HUDEP-2 (cell line): ENCODE results near the gene MYPN.
A peak's percentile ranks its signal among the peaks of the same experiment; 100 is the strongest.
"Not testable (repeated sequence)": the region's sequence is repeated elsewhere in the genome, so short reads cannot be mapped to it uniquely, and the experiment has no call there.

Experiments
- DNase-seq, 76 experiments: peaks; one replicate each; lab custom pipeline; 2025; ENCODE audit not compliant: unreplicated experiment in 76 of 76; lab: John Stamatoyannopoulos, UW

Gene MYPN, protein sequence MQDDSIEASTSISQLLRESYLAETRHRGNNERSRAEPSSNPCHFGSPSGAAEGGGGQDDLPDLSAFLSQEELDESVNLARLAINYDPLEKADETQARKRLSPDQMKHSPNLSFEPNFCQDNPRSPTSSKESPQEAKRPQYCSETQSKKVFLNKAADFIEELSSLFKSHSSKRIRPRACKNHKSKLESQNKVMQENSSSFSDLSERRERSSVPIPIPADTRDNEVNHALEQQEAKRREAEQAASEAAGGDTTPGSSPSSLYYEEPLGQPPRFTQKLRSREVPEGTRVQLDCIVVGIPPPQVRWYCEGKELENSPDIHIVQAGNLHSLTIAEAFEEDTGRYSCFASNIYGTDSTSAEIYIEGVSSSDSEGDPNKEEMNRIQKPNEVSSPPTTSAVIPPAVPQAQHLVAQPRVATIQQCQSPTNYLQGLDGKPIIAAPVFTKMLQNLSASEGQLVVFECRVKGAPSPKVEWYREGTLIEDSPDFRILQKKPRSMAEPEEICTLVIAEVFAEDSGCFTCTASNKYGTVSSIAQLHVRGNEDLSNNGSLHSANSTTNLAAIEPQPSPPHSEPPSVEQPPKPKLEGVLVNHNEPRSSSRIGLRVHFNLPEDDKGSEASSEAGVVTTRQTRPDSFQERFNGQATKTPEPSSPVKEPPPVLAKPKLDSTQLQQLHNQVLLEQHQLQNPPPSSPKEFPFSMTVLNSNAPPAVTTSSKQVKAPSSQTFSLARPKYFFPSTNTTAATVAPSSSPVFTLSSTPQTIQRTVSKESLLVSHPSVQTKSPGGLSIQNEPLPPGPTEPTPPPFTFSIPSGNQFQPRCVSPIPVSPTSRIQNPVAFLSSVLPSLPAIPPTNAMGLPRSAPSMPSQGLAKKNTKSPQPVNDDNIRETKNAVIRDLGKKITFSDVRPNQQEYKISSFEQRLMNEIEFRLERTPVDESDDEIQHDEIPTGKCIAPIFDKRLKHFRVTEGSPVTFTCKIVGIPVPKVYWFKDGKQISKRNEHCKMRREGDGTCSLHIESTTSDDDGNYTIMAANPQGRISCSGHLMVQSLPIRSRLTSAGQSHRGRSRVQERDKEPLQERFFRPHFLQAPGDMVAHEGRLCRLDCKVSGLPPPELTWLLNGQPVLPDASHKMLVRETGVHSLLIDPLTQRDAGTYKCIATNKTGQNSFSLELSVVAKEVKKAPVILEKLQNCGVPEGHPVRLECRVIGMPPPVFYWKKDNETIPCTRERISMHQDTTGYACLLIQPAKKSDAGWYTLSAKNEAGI (N-terminal part only)

DNA sequence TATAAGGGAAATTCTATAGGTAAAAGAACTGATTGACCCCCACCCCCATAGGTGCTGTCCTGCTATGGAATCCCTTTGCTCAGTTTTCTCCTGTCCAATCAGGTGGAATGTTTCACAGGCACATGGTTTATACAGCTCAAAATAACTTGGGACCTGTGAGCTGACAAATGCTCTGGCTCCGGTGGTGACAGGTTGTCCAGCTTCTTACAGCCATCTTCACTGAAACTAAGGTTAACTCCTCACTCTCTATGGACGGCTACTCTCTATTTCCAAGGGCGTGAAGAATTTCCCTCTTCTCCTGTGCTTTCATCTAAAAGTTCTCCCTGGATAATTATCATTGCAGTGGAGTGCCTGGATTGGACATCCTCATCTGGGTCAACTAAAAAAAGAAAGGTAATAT, at the start of gene MYPN:
TSS of gene MYPN (plus strand) at position 158 of the 400 bp plus-strand sequence. CDS start 11,951 bp downstream, outside the sequence.
- no peak for DNase-seq

DNA sequence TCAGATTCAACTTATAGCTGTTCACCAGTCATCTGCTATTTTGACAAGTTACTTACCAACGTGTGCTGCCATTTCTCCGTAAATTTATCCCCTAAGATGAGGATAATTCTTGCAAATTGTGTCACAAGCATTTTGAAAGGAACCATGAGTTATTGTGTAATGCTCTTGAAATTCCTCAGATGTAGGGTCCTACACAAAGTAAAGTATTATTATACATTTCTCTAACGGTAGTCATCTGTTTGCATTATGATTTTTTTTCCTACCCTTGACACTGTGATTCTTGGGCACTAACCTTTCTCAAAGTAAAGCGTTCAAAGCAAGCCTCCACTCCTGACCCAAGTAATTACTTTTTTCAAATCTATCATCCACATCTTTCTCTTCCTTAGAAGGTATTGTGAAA, 42.3 kb upstream of the MYPN start:
- DNase-seq = no peak

DNA sequence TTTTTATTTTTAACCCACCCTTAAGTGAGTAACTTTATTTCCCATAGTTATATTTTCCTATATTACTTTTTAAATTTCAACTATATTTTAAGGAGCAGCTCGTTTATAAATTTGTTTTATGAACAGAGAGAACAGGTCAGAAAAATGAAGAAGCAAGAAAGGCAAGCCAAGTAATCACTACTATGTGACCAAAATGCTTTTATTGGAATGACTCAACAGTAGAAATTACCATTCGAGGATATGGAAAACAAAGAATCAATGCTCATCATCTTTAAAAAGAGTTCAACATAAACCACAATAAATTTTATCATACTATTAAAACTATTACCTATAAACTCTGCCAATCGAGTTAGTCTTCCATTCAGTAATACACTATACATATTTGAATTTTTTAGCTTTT, 41.8 kb upstream of the MYPN start:
- DNase-seq = no peak

DNA sequence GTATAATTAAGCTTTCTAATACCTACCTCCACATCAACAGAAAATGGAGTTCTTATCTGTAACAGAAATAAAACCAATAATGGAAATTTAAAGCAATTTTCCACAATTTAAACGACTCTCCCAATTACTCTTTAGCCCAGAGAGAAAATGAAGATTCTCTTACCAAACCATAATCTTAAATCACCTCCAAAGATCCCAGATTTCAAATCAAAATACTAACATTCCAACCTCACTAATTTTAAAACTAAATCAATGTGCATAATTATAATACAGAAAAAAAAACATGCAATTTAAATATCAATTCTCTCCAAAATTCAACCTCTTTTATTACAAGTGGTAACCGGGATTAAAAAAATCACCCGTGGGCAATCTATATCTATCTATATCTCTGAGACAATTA, 35.7 kb upstream of the MYPN start:
- DNase-seq = no peak

DNA sequence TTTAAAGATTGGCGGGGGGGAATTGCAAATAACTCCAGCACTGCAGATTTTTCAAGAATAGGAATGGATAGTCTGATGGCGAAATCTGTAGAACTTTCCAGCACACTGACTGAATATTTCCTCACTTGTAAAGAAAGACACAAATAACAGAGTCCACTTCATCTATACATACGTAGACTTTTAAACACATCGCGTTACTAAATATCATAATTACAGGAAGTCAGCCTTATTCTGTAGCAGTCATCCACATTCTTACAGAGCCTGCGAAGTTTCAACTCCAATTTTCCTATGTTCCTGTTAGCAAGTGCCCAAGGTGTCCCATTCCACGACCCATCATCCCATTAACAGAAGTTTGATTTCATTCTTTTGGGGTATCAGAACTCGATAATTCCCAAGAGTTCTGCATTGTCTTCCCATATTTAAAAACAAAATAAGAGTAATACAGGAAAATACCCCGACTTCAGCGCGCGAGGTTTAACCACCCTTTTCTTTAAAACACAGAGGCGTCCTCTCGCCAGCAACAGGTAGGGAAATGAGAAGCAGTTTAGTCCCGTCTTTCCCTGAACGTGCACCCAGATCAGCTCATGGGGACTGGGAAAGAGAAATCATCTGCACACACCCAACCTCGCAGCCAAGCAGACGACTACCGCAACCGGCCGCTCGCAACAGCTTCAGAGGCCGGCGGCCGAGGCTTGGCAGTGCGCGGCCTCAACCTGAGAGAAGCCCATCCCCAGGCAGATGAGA, 35.1 kb upstream of the MYPN start:
- DNase-seq = peak in 9 of 76 experiments; percentile 25 to 56 (median 46)

DNA sequence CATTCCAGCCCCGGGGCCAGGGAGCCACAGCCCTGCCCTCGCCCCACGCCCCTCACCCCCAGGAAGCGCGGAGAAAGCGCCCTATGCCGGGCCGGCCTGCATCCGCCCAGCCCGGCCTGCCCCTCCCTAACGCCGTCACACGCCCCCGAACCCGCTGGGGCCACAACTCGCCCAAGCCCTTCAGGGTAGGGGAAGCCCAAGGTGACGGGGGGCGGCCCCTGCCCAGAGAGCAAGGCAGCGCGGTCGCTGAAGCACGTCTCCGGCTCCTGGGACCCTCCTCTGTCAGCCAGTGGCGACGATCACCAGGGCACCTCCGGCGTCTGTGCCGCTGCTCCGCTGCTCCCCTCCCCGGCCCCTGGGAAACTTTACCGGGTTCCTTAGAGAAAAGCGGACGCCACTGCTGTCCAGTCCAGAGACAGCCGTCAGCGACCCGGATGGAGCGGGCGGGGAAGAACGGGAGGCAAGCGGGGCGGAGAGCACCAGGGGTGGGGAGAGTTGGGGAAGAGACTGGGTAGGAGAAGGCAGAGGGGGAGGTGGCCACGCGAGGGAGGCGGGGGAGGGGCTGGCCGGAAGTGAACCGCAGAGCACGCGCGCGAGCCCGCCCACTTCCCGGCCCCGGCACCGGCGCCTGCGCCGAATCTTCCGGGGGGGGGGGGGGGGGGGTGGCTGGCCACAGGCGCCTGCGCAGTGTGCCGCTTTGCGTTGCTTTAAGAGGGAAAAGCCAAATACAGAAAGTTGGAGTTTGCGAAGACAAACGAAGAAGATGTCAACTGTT, 34.3 kb upstream of the MYPN start, which contains the start of gene HERC4:
TSS of gene HERC4 (minus strand) at position 509 of the 775 bp plus-strand sequence. CDS start 2,175 bp downstream, outside the sequence.
- peak; percentile 3 to 91 (median 80) for DNase-seq

DNA sequence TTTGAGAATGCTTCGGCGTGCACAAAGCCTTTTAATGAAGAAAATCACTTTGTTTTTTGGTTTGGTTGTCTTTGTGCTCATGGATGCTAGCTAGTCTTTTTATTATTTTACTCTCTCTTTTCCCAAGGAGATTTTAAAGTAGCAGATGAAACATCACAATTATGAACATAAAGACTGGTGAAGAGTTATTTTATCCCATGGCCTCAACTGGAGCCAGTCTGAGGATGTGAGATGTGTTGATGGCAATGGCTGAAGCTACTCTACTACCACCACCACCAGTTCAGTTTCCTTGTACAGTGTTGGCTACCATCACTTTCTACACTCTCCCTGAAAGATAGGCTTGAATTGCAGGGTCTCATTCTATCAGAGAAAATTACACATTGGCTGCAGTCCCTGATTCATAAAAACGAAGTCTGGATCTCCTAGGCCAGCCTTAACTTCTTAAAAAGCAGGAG, 33.7 kb upstream of the MYPN start:
- DNase-seq = peak in 1 of 76 experiments; percentile 18

DNA sequence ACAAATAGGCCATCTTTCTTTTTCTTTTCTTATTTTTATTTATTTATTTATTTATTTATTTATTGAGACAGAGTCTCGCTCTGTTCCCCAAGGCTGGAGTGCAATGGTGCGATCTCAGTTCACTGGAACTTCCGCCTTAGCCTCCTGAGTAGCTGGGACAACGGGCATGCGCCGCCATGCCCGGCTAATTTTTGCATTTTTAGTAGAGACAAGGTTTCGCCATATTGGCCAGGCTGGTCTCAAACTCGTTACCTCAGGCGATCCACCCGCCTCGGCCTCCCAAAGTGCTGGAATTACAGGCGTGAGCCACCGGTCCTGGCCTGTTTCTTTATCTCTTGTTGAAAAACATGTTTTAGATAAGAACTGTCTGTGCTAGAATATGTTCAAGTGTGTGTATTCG, 33.2 kb upstream of the MYPN start:
- not testable (repeated sequence) for DNase-seq

DNA sequence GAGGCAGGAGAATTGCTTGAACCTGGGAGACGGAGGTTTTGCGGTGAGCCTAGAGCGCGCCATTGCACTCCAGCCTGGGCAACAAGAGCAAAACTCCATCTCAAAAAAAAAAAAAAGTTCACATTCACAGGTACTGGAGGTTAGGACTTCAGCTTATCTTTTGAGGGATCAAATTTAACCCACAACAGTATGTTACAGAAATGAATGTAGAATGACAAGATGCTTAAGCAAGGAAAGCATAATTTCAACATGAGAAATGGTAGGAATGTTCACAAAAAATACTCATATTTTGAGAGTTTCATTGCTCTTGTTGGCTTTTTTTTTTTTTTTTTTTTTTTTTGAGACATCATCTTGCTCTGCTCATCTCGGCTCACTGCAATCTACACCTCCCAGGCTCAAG, 32.3 kb upstream of the MYPN start:
- no peak for DNase-seq

DNA sequence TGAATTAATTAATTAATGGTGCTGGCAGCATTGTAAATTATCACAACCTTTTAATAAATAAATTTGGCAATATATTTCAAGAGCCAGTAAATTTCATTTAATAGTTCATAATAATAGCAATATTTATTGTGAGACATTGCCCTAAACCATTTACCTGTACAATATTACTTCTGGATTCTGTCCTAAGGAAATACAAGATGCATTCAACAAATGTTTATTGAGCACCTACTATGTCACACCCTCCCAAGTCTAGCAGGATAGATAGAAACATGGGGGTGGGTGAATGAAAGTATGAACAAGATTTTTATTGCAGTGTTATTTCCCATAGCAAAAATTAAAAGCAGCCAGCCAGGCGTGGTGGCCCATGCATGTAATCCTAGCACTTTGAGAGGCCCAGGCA, 29.9 kb upstream of the MYPN start:
- DNase-seq = no peak

DNA sequence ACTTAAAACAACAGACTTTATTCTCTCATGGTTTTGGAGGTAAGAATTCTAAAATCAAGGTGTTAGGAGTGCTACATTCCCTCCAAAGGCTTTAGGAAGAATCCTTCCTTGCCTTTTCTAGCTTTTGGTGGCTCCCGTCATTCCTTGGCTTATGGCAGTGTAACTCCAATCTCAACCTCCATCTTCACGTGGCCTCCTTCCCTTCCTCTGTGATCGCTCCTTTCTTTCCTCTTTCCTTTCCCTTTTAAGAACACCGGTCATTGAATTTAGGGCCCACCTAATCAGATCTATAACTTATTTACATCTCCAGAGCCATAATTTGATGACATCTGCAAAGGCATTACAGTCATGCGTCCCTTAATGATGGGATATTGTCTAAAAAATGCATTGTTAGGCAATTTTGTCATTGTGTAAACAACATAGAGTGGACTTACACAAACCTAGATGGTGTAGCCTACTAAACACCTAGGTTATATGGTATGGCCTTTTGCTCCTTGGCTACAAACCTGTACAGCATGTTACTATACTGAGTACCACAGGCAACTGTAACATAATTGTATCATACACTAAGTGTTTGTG, 28.3 kb upstream of the MYPN start:
- DNase-seq = no peak

DNA sequence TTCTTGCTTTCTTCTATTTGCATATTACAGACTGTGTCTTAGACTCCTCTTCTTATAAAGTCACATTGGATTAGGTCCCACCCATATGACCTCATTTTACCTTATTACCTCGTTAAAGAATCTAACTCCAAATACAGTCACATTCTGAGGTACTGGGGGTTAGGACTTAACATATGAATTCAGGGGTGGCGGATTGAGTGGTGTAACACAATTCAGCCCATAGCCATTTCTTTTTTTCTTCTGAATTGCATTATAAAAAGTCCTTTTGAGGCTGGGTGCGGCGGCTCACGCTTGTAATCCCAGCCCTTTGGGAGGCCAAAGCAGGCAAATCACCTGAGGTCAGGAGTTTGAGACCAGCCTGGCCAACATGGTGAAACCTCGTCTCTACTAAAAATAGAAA, 27.4 kb upstream of the MYPN start:
- no peak for DNase-seq

DNA sequence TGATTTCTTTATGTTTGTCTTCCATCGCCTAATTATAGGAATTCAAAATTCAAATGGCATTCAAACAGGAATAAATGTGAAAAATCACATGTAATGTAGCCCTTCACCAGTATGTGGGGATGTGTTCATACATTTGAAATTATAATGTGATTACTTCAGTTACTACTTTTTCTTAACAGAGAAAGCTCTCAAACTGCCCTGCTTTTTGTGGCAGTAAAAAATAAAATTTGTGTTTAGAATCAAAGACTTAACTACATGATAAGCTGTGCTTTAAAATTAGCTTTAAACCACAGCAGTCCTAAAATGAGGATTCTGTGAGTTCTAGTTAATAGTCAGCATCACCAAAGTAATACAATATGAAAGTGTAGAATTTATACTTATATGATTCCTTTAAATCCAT, 26.4 kb upstream of the MYPN start:
- DNase-seq = no peak

DNA sequence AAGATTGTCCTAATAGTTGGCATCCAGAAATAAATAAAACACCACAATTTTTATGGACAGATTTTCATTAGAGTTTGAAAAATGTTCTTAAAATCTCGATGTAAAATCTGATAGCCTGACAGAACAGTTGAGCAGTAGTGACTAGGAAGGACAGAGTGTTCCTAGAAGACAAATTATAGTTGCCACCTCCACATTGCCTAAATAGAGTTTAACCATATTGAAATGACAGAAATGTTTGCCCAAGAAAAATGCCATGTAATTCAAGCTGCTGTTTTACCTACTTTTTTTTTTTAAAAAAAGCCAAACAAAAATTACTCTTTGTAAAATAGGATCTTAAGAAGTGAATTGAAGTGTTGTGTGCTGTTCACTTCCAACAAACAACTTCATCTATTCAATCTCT, 25.3 kb upstream of the MYPN start:
- no peak for DNase-seq

DNA sequence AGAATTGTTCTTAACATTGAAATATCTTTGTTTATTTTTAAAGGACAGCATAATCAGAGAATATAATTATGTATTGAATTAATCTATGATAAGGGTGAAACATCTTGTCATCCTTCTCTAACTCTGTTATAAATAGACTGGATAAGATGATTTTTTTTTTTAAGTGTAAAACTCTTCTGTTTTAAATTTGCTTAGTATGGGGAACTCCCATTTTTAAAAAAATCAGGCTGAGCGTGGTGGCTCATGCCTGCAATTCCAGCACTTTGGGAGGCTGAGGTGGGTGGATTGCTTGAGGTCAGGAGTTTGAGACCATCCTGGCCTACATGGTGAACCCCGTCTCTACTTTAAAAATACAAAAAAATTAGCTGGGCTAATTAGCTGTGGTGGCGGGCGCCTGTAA, 24.8 kb upstream of the MYPN start:
- DNase-seq = no peak

DNA sequence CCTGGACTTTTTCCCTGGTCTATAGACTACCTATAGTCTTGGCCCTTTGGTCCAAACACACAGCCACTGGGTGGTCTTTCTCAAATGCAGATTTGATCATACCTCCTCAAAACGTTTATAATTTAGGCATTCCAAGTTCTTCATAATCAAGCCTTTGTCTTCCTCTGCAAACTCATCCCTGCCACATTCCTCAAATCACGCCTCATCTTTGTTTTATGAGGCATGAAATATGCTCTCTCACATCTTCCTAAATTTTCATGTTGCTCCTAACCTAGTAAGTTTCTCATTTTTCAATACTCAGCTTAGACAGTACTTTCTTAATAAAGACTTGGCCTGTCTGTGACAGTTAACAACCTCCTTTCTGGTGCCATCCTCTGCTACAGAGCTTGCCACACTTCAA, 23.3 kb upstream of the MYPN start:
- no peak for DNase-seq

DNA sequence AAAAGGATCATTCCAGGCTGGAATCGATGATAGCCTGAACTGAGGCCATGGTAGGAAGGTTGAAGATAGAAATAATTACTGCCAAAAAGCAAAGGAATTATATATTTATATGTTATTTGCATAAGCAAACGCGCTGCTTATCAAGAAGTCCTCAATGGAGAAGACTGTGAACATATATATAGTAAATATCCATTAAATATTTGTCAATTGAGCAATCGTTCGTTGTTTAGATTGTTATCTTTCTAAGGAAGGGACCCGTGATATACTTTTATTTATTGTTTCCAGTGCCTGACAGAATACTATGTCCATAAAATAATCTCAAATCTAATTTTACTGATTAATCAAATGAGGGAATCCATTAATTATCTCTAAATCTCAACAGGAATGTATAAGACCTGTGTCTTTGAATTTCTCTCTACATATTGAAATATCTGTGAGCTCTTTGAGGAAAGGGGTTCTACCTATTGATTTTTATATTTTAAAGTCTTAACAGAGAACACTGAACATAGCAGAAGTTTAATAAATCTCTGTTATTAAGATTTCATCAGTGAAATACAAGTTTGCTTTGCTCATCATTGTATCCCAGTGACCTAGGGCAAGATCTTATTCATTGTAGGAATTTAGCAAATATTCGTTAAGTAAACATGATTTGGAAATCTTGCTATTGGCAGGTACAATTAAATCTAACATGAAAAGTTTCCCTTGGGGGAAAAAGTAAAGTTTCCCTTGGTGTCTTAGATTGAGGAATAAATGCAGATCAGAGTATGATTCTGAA, 22.2 kb upstream of the MYPN start:
- no peak for DNase-seq

DNA sequence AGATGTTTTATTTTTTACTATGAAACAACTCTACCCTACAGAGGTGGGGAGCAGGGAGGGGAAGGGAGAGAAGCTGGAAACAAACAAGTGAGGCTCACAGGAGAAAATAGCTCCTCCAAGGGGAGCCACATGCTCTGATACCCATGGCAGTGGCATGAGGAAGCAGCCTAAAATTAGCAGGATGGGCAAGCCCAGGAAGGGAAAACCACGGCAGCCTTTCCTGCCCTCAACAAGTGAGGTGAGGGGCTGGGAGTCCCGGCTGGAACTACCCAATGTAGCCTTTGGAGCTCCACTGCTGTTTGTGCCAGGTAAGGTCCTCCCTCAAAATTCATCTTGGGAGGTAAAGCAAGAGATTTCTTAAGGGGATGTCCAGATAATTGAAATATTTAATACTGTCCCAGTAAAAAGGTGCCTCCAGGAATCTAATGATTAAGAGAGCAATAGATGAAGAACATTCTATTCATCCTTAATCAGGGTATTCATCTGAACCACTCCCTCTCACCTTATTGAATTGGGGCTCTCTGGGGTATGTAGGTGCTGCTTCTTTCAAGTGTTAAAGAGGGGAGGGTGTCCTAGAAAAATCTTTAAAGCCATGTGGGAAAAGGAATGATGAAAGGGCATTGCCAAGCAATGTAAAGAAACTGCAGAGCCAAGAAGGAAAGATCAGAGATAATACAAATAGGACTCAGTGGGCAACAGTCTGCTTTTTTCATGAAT, 21.4 kb upstream of the MYPN start:
- no peak for DNase-seq
